ELF-1 (cell line): ENCODE data around the gene TPT1.
A peak's percentile ranks its signal among the peaks of the same experiment; 100 is the strongest.
"Not testable (repeated sequence)": the region's sequence is repeated elsewhere in the genome, so short reads cannot be mapped to it uniquely, and the experiment has no call there.

Source experiments
- DNase-seq: peaks from one replicate; pipeline ENCODE4 v3.0.0-alpha.2; 2016; ENCODE audit warnings: low read depth, low spot score

Gene TPT1

GRCh38 chr13:45367358-45367757 is 26.4 kb upstream of the TPT1 start:
- peak; percentile 21 for DNase-seq

- DNase-seq, result no peak
Measured at GRCh38 chr13:45365558-45365885, 24.5 kb upstream of the TPT1 start.

- DNase-seq, result no peak
Measured at GRCh38 chr13:45364876-45365557, 24.0 kb upstream of the TPT1 start.

GRCh38 chr13:45362939-45363338 is 22.0 kb upstream of the TPT1 start:
- DNase-seq, result peak; percentile 77

- peak; percentile 82 for DNase-seq
Measured at GRCh38 chr13:45361596-45362206, 20.7 kb upstream of the TPT1 start.

GRCh38 chr13:45356966-45357672 is 16.1 kb upstream of the TPT1 start:
- DNase-seq, result no peak

GRCh38 chr13:45353895-45354294 is 12.9 kb upstream of the TPT1 start:
- DNase-seq, result no peak

- no peak for DNase-seq
Measured at GRCh38 chr13:45352031-45352430, 11.0 kb upstream of the TPT1 start.

GRCh38 chr13:45350152-45350551 is 9.2 kb upstream of the TPT1 start:
- no peak for DNase-seq

- DNase-seq, result no peak
Measured at GRCh38 chr13:45349438-45349837, 8.5 kb upstream of the TPT1 start.

GRCh38 chr13:45344064-45344463 is 3.1 kb upstream of the TPT1 start:
- not testable (repeated sequence) for DNase-seq

- DNase-seq, result not testable (repeated sequence)
Measured at GRCh38 chr13:45343102-45343501, 2.1 kb upstream of the TPT1 start.

GRCh38 chr13:45342668-45343067 is 1.7 kb upstream of the TPT1 start:
- not testable (repeated sequence) for DNase-seq

GRCh38 chr13:45341799-45342500 is 967 bp upstream of the TPT1 start:
- DNase-seq, result no peak

GRCh38 chr13:45340422-45341033 is 455 bp downstream of the TPT1 start:
- peak; percentile 90 for DNase-seq

- DNase-seq, result no peak
Measured at GRCh38 chr13:45339867-45340266, 1.1 kb downstream of the TPT1 start.

- no peak for DNase-seq
Measured at GRCh38 chr13:45339399-45339798, 1.6 kb downstream of the TPT1 start.

- DNase-seq, result no peak
Measured at GRCh38 chr13:45337803-45338202, 3.2 kb downstream of the TPT1 start.

- DNase-seq, result no peak
Measured at GRCh38 chr13:45337395-45337794, 3.6 kb downstream of the TPT1 start.

GRCh38 chr13:45336025-45336800 is 4.8 kb downstream of the TPT1 start:
- no peak for DNase-seq

GRCh38 chr13:45335397-45336024 is 5.5 kb downstream of the TPT1 start:
- no peak for DNase-seq
